Gastrocnemius medialis (tissue), 4 donors: Measurements from ENCODE around the gene FNIP2. TPM values are rescaled to one million over a fixed set of nuclear protein-coding genes. Genes with fewer than 3 reads are reported as not detected.

Source experiments
- ATAC-seq, 2 donors: fragments of 150-250 bp; one replicate each; pipeline ENCODE4 v1.9.1; 2016
- DNase-seq, 2 donors: peaks; one replicate each; pipeline ENCODE4 v3.0.0-alpha.2; 2019
- H3K27ac ChIP-seq, 4 donors: fragments of 200-600 bp; sonication (generic); 1 replicate in 1 of 4; 2 replicates in 3 of 4; pipeline ENCODE4 v1.5.1; 2016 to 2018; ENCODE audit warnings: mild to moderate bottlenecking in 2 of 4, moderate library complexity in 1 of 4
- H3K27me3 ChIP-seq, 3 donors: fragments of 200-600 bp; sonication (generic) in 2 of 3; 1 replicate in 1 of 3; 2 replicates in 2 of 3; pipeline versions ENCODE4 v1.5.1 to v1.6.0; 2016 to 2019; ENCODE audit warnings: mild to moderate bottlenecking in 1 of 3, moderate library complexity in 1 of 3
- H3K36me3 ChIP-seq, 2 donors: fragments of 200-600 bp; sonication (generic) in 1 of 2; one replicate each; pipeline ENCODE4 v1.5.1; 2017 to 2018
- H3K4me1 ChIP-seq, 2 donors: fragments of 200-600 bp; sonication (generic) in 1 of 2; one replicate each; pipeline ENCODE4 v1.5.1; 2016 to 2017; ENCODE audit warnings: mild to moderate bottlenecking in 2 of 2
- H3K4me3 ChIP-seq, 4 donors: fragments of 200-600 bp; sonication (generic) in 3 of 4; 1 replicate in 1 of 4; 2 replicates in 3 of 4; pipeline ENCODE4 v1.5.1; 2016 to 2019; ENCODE audit warnings: mild to moderate bottlenecking in 2 of 4
- H3K9me3 ChIP-seq, 3 donors: fragments of 200-600 bp; sonication (generic) in 2 of 3; 1 replicate in 1 of 3; 2 replicates in 2 of 3; pipeline ENCODE4 v1.5.1; 2016 to 2019
- POLR2A ChIP-seq, 2 donors: fragments of 450-650 bp; IDR thresholded peaks; one replicate each; pipeline ENCODE4 v1.6.1; 2017; ENCODE audit warnings: antibody characterized with exemption in 2 of 2, mild to moderate bottlenecking in 2 of 2, moderate library complexity in 2 of 2
- in situ Hi-C, 4 donors: fragments of 200-750 bp; cut with MboI; loops; one replicate each; pipeline versions ENCODE4 v1.15.0 to v1.8.0; 2017; ENCODE audit warnings: low sequenced_read_pairs in 4 of 4
- intact Hi-C: fragments of 100-400 bp; cut with DNase I; formaldehyde crosslinking; loops from one replicate; pipeline ENCODE4 v1.15.1; 2023; ENCODE audit warnings: low total_unique reads
- total RNA-seq, 4 donors: library from RNA; depleted of rRNA; stranded (reverse); fragments of >200 nt; gene quantifications; one replicate each; pipeline versions ENCODE4 v1.1.0 to v1.2.3, GENCODE V29; 2016
- TF ChIP-seq, protein P1 (sequence below), 5 experiments: fragments of 450-650 bp in 3 of 5; fragments of 200-600 bp in 2 of 5; sonication (generic) in 2 of 5; IDR thresholded peaks in 4 of 5; conservative IDR thresholded peaks in 1 of 5; 1 replicate in 4 of 5; 2 replicates in 1 of 5; pipeline ENCODE4 v1.5.1; 2016 to 2019; ENCODE audit warnings: antibody characterized with exemption in 5 of 5, mild to moderate bottlenecking in 3 of 5, moderate library complexity in 3 of 5

Gene FNIP2
- total RNA-seq, 4 donors from 2014 or later = 9.9 to 32.8 (median 22.2) TPM

DNA sequence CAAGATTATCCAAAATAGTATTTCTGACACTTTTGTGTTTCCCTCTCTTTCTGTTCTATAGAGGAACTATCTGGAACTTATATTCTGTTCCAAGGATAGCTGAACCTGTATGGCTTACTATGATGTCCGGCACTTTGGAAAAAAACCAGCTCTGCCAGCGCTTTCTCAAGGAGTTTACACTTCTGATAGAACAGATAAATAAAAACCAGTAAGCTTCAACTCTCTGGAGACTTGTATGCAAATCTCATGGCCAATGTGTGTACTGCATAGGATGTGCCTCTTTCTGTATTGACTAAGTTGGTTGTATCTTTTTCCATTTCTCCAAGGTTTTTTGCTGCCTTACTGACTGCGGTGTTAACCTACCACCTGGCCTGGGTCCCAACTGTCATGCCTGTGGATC lies 92.5 kb downstream of the FNIP2 start:
- no peak for TF ChIP-seq POLR2A (IDR thresholded peaks at IDR 0.05)
- TF ChIP-seq, protein P1, sequence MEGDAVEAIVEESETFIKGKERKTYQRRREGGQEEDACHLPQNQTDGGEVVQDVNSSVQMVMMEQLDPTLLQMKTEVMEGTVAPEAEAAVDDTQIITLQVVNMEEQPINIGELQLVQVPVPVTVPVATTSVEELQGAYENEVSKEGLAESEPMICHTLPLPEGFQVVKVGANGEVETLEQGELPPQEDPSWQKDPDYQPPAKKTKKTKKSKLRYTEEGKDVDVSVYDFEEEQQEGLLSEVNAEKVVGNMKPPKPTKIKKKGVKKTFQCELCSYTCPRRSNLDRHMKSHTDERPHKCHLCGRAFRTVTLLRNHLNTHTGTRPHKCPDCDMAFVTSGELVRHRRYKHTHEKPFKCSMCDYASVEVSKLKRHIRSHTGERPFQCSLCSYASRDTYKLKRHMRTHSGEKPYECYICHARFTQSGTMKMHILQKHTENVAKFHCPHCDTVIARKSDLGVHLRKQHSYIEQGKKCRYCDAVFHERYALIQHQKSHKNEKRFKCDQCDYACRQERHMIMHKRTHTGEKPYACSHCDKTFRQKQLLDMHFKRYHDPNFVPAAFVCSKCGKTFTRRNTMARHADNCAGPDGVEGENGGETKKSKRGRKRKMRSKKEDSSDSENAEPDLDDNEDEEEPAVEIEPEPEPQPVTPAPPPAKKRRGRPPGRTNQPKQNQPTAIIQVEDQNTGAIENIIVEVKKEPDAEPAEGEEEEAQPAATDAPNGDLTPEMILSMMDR (IDR thresholded peaks at IDR 0.05 in 4 of 5, conservative IDR thresholded peaks at IDR 0.05 in 1 of 5) = no peak
- no peaks in the 10 kb centered on the region for H3K27me3 ChIP-seq
- DNase-seq = no peak
- no peak for ATAC-seq
- in situ Hi-C loops = loop anchor here in 2 of 4 donors (25.0 kb wide), 1 partner anchor 576 kb away; no protein-coding TSS in a partner anchor
- H3K27ac ChIP-seq = no peak overlapping the region
- intact Hi-C loops = no loop called here
- no peaks in the 10 kb centered on the region for H3K9me3 ChIP-seq
- H3K36me3 ChIP-seq = peaks cover 5 to 48% of the 10 kb centered on the region in 2 donors
- no peaks in the 10 kb centered on the region for H3K4me1 ChIP-seq
- H3K4me3 ChIP-seq = no peak overlapping the region

DNA sequence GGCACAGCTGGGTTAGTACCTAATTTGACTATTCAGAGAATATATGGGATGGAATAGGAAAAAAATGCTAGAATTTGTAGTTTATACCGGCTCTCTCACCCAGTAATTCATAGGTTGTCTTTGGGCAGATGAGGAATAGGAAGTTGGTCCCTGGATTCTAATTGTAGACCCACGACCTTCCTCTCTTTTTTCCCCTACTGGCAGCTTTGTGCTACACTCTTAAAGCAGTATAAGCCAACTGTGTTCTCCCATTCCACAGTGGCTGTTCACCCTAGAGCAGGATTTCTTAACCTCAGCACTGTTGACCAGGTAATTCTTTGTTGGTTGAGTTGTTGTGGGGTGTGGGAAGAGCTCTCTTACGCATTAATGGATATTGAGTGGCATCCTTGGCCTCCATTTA lies 92.9 kb downstream of the FNIP2 start:
- DNase-seq (no peak), ATAC-seq (no peak)
- no peaks in the 10 kb centered on the region for H3K27me3 ChIP-seq
- peaks cover 5 to 52% of the 10 kb centered on the region in 2 donors for H3K36me3 ChIP-seq
- intact Hi-C loops (no loop called here), in situ Hi-C loops (loop anchor here in 2 of 4 donors (25.0 kb wide), 1 partner anchor 576 kb away; no protein-coding TSS in a partner anchor)
- TF ChIP-seq POLR2A (IDR thresholded peaks at IDR 0.05) = no peak
- TF ChIP-seq, protein P1 (IDR thresholded peaks at IDR 0.05 in 4 of 5, conservative IDR thresholded peaks at IDR 0.05 in 1 of 5) = no peak
- no peaks in the 10 kb centered on the region for H3K4me1 ChIP-seq
- H3K27ac ChIP-seq = no peak overlapping the region
- no peak overlapping the region for H3K4me3 ChIP-seq
- no peaks in the 10 kb centered on the region for H3K9me3 ChIP-seq

DNA sequence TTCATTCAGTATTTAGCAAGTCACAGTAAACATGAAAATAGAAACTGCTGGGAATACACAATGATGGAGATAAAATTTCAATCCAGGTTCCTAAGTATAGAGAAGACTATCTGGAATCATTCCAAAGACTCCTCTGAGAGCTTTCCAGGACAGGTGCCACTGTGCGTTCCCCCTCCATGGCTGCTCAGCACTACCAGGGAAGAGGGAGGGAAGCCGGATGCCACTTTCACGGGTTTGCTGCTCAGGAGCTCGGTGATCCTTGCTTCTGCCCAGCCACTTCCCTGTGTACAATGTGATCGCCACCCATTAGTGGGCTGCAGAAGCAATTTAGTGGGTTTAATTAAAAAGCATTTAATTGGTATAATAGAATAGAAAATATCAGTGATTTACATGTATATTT lies 94.5 kb downstream of the FNIP2 start:
- in situ Hi-C loops = loop anchor here in 2 of 4 donors (25.0 kb wide), 1 partner anchor 574 kb away; no protein-coding TSS in a partner anchor
- Histone ChIP-seq H3K4me1 (peaks cover 0 to 8% of the 10 kb centered on the region in 2 donors), H3K4me3 (no peak overlapping the region), H3K9me3 (no peaks in the 10 kb centered on the region), H3K27me3 (no peaks in the 10 kb centered on the region), H3K27ac (no peak overlapping the region), H3K36me3 (peaks cover 5 to 67% of the 10 kb centered on the region in 2 donors)
- intact Hi-C loops = no loop called here
- no peak for TF ChIP-seq POLR2A (IDR thresholded peaks at IDR 0.05)
- TF ChIP-seq, protein P1 (IDR thresholded peaks at IDR 0.05 in 4 of 5, conservative IDR thresholded peaks at IDR 0.05 in 1 of 5) = no peak
- DNase-seq = no peak
- peak in 1 of 2 donors; percentile 14 for ATAC-seq

DNA sequence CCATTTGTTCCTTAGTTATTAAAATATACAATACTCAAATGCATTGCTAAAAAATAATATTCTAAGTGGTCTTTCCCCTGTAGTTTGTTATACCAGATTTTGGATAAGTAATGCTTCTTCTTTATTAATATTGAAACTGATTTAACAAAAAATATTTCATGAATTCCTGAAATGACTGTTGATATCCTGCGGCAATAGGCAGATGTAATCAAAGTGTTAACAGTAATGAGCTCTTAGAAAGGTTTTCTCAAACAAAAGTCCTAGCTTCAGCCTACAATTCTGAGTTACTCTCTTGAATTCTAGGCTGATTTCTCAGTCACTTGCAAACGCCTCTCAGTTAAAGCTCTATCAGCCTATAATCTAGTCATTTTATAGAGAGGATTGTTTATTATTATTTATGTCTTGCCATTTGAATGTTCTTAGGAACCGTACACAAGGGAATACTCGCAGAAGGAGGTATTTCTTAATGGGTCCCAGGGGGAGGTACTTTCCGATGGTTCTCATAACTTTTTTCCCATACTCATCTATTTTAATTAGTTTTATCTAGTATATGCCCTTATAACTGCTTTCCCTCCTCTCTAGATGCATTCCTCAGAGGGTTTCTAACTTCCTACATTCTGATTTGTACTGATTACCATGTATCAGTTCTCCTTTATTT lies 96.8 kb downstream of the FNIP2 start:
- no peaks in the 10 kb centered on the region for H3K27me3 ChIP-seq
- H3K4me1 ChIP-seq = peaks cover 0 to 9% of the 10 kb centered on the region in 2 donors
- no peak for ATAC-seq
- no peak overlapping the region for H3K27ac ChIP-seq
- no peak for TF ChIP-seq POLR2A (IDR thresholded peaks at IDR 0.05)
- TF ChIP-seq, protein P1 (IDR thresholded peaks at IDR 0.05 in 4 of 5, conservative IDR thresholded peaks at IDR 0.05 in 1 of 5) = no peak
- no peaks in the 10 kb centered on the region for H3K9me3 ChIP-seq
- no peak overlapping the region for H3K4me3 ChIP-seq
- intact Hi-C loops = no loop called here
- DNase-seq = no peak
- in situ Hi-C loops = loop anchor here in 2 of 4 donors (25.0 kb wide), 1 partner anchor 572 kb away; no protein-coding TSS in a partner anchor
- peaks cover 2 to 76% of the 10 kb centered on the region in 2 donors for H3K36me3 ChIP-seq
